HCT116 (cell line): ENCODE results near the gene CENPP. TPM values are rescaled to one million over a fixed set of nuclear protein-coding genes. Genes with fewer than 3 reads are reported as not detected.

Experiments
- ATAC-seq: fragments of 200-7000 bp; cut with Tn5 transposase; 2 replicates; pipeline ENCODE4 v1.9.1; 2020; ENCODE audit warnings: mild to moderate bottlenecking, moderate library complexity
- BruUV-seq: library from RNA; stranded (reverse); fragments of 400-500 nt; replicated peaks from 2 replicates; lab custom pipeline; 2021; lab: Mats Ljungman, UMichigan
- CTCF ChIA-PET: fragments of 300-600 bp; sonication (Branson Sonifier 250); formaldehyde crosslinking; loops from one replicate; lab custom pipeline; 2021; ENCODE audit warnings: antibody characterized with exemption; lab: Charles Lee
- POLR2A ChIA-PET: fragments of 300-600, 350-600 bp; sonication (Branson Sonifier 250); formaldehyde crosslinking; loops from one replicate; lab custom pipeline; 2021; ENCODE audit warnings: antibody characterized with exemption; lab: Charles Lee
- RAD21 ChIA-PET, 2 experiments: fragments of 300-600 bp; sonication (Branson Sonifier 250); formaldehyde crosslinking; loops; one replicate each; lab custom pipeline; 2023; ENCODE audit warnings: low total read pairs in 2 of 2; ENCODE audit not compliant: uncharacterized antibody in 2 of 2, unreplicated experiment in 2 of 2, low non-redundant PET in 1 of 2; lab: Charles Lee
- DNase-seq: peaks from one replicate; pipeline ENCODE4 v3.0.0-alpha.2; 2010; ENCODE audit warnings: low read depth, low spot score
- H2AFZ ChIP-seq: fragments of 200-600 bp; shearing (Covaris generic), sonication (generic); 2 replicates; pipeline ENCODE4 v1.6.1; 2017; ENCODE audit warnings: low read depth, mixed run types, mixed read lengths, antibody characterized with exemption, low read length; ENCODE audit not compliant: poor library complexity, severe bottlenecking
- H3K27ac ChIP-seq: 2 replicates; pipeline ENCODE4 v1.5.1; 2012; ENCODE audit warnings: low read depth, low read length
- H3K27me3 ChIP-seq: fragments of 200-600 bp; sonication (generic); 2 replicates; pipeline ENCODE4 v1.6.1; 2016; ENCODE audit warnings: mixed run types, low read length, mixed read lengths; ENCODE audit not compliant: insufficient read depth
- H3K36me3 ChIP-seq, 2 experiments: fragments of 200-500 bp in 1 of 2; fragments of 200-600 bp in 1 of 2; sonication (Bioruptor generic) in 1 of 2; sonication (generic) in 1 of 2; 2 replicates each; pipeline versions ENCODE4 v1.5.1 to v1.6.1; 2014 to 2016; ENCODE audit warnings: low read length in 2 of 2, inconsistent platforms in 1 of 2, mixed read lengths in 1 of 2, mixed run types in 1 of 2; ENCODE audit not compliant: insufficient read depth in 2 of 2, control insufficient read depth in 1 of 2
- H3K4me1 ChIP-seq, 2 experiments: fragments of 200-600 bp in 1 of 2; sonication (generic) in 1 of 2; 2 replicates each; pipeline versions ENCODE4 v1.5.1 to v1.6.1; 2012 to 2017; ENCODE audit warnings: low read length in 2 of 2, inconsistent platforms in 1 of 2, mild to moderate bottlenecking in 1 of 2, mixed read lengths in 1 of 2, mixed run types in 1 of 2, moderate library complexity in 1 of 2; ENCODE audit not compliant: insufficient read depth in 2 of 2, control insufficient read depth in 1 of 2
- H3K4me2 ChIP-seq: fragments of 200-600 bp; sonication (generic); 2 replicates; pipeline ENCODE4 v1.6.1; 2017; ENCODE audit warnings: mixed run types, low read length, mixed read lengths
- H3K4me3 ChIP-seq, 2 experiments: fragments of 200-600 bp in 1 of 2; sonication (generic) in 1 of 2; replicated peaks in 1 of 2; 2 replicates each; pipeline ENCODE4 v1.5.1; 2011 to 2016; ENCODE audit warnings: low read length in 2 of 2, control low read depth in 1 of 2, low read depth in 1 of 2, mild to moderate bottlenecking in 1 of 2, mixed read lengths in 1 of 2, mixed run types in 1 of 2
- H3K79me2 ChIP-seq: fragments of 200-600 bp; sonication (generic); 2 replicates; pipeline ENCODE4 v1.6.1; 2017; ENCODE audit warnings: mild to moderate bottlenecking, mixed run types, low read length, moderate library complexity, mixed read lengths; ENCODE audit not compliant: insufficient read depth
- H3K9ac ChIP-seq: fragments of 200-600 bp; sonication (generic); 2 replicates; pipeline ENCODE4 v1.6.1; 2016; ENCODE audit warnings: low read length, mixed read lengths
- H3K9me2 ChIP-seq: fragments of 200-600 bp; sonication (generic), shearing (Covaris generic); 2 replicates; pipeline ENCODE4 v1.6.1; 2017; ENCODE audit warnings: mixed run types, mild to moderate bottlenecking, moderate library complexity; ENCODE audit not compliant: insufficient read depth
- H3K9me3 ChIP-seq, 2 experiments: fragments of 200-500 bp in 1 of 2; fragments of 200-600 bp in 1 of 2; sonication (Bioruptor generic) in 1 of 2; sonication (generic) in 1 of 2; 2 replicates each; pipeline ENCODE4 v1.6.1; 2014 to 2017; ENCODE audit warnings: low read length in 2 of 2, mixed read lengths in 2 of 2, inconsistent platforms in 1 of 2, low read depth in 1 of 2, mild to moderate bottlenecking in 1 of 2, mixed run types in 1 of 2, moderate library complexity in 1 of 2; ENCODE audit not compliant: control insufficient read depth in 1 of 2, insufficient read depth in 1 of 2
- H4K20me1 ChIP-seq: fragments of 200-600 bp; sonication (generic), shearing (Covaris generic); 2 replicates; pipeline ENCODE4 v1.6.1; 2017; ENCODE audit warnings: mixed run types, mild to moderate bottlenecking, moderate library complexity; ENCODE audit not compliant: insufficient read depth
- CEBPB ChIP-seq: IDR thresholded peaks from 2 replicates; pipeline ENCODE4 v1.6.1; 2012; ENCODE audit warnings: low read depth
- EZH2 ChIP-seq: fragments of 200-600 bp; sonication (generic); IDR thresholded peaks from 2 replicates; pipeline ENCODE4 v1.6.1; 2017; ENCODE audit warnings: antibody characterized with exemption, mixed run types
- FOSL1 ChIP-seq: IDR thresholded peaks from 2 replicates; pipeline ENCODE4 v1.6.1; 2012; ENCODE audit warnings: low read depth
- ZFX ChIP-seq: fragments of 450-650 bp; IDR thresholded peaks from 2 replicates; pipeline ENCODE4 v1.6.1; 2017
- intact Hi-C: fragments of 100-400 bp; cut with micrococcal nuclease; formaldehyde crosslinking; loops from 2 replicates; pipeline ENCODE4 v1.10.0; 2022
- total RNA-seq: library from RNA; stranded (reverse); gene quantifications from one replicate; pipeline ENCODE4 v1.2.1, GENCODE V29; 2021; ENCODE audit not compliant: unreplicated experiment
- TF ChIP-seq, protein P1 (sequence below), 3 experiments: fragments of 200-600 bp in 1 of 3; sonication (generic) in 1 of 3; IDR thresholded peaks in 2 of 3; conservative IDR thresholded peaks in 1 of 3; 2 replicates each; pipeline ENCODE4 v1.5.1; 2012 to 2017; ENCODE audit warnings: low read depth in 2 of 3, low read length in 2 of 3, antibody characterized with exemption in 1 of 3, borderline replicate concordance in 1 of 3, control low read depth in 1 of 3, mild to moderate bottlenecking in 1 of 3, mixed read lengths in 1 of 3, mixed run types in 1 of 3, moderate library complexity in 1 of 3; ENCODE audit not compliant: insufficient read depth in 1 of 3
- TF ChIP-seq, protein P2 (sequence below): IDR thresholded peaks from 2 replicates; pipeline ENCODE4 v1.6.1; 2012; ENCODE audit warnings: low read depth

Gene CENPP
- total RNA-seq, 1 experiment from 2014 or later, result 7.0 TPM

GRCh38 chr9:92598382-92598781 is 272.6 kb downstream of the CENPP start:
- ChIA-PET RAD21 (no interaction called here), CTCF (no interaction called here), POLR2A (no interaction called here)
- no peaks in the 10 kb centered on the region for H3K79me2 ChIP-seq
- no peaks in the 10 kb centered on the region for H3K9me3 ChIP-seq
- no peak overlapping the region for H3K9ac ChIP-seq
- H3K9me2 ChIP-seq, result no peaks in the 10 kb centered on the region
- H4K20me1 ChIP-seq, result no peaks in the 10 kb centered on the region
- H3K27ac ChIP-seq, result no peak overlapping the region
- H3K36me3 ChIP-seq, result no peaks in the 10 kb centered on the region
- H3K4me2 ChIP-seq, result no peak overlapping the region
- H3K4me1 ChIP-seq, result no peaks in the 10 kb centered on the region
- H3K27me3 ChIP-seq, result no peaks in the 10 kb centered on the region
- DNase-seq (no peak), ATAC-seq (no peak)
- intact Hi-C loops, result no loop called here
- BruUV-seq, result no TSS peak
- H3K4me3 ChIP-seq, result no peak overlapping the region
- no peak for TF ChIP-seq CEBPB
- TF ChIP-seq EZH2, result no peak
- TF ChIP-seq FOSL1, result no peak
- TF ChIP-seq, protein P1, sequence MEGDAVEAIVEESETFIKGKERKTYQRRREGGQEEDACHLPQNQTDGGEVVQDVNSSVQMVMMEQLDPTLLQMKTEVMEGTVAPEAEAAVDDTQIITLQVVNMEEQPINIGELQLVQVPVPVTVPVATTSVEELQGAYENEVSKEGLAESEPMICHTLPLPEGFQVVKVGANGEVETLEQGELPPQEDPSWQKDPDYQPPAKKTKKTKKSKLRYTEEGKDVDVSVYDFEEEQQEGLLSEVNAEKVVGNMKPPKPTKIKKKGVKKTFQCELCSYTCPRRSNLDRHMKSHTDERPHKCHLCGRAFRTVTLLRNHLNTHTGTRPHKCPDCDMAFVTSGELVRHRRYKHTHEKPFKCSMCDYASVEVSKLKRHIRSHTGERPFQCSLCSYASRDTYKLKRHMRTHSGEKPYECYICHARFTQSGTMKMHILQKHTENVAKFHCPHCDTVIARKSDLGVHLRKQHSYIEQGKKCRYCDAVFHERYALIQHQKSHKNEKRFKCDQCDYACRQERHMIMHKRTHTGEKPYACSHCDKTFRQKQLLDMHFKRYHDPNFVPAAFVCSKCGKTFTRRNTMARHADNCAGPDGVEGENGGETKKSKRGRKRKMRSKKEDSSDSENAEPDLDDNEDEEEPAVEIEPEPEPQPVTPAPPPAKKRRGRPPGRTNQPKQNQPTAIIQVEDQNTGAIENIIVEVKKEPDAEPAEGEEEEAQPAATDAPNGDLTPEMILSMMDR (IDR thresholded peaks at IDR 0.05 in 2 of 3, conservative IDR thresholded peaks at IDR 0.05 in 1 of 3; ENCODE audit: borderline replicate concordance in 1 of 3, insufficient read depth in 1 of 3, low read depth in 2 of 3, low read length in 2 of 3), result no peak
- no peak for TF ChIP-seq ZFX
- TF ChIP-seq, protein P2, sequence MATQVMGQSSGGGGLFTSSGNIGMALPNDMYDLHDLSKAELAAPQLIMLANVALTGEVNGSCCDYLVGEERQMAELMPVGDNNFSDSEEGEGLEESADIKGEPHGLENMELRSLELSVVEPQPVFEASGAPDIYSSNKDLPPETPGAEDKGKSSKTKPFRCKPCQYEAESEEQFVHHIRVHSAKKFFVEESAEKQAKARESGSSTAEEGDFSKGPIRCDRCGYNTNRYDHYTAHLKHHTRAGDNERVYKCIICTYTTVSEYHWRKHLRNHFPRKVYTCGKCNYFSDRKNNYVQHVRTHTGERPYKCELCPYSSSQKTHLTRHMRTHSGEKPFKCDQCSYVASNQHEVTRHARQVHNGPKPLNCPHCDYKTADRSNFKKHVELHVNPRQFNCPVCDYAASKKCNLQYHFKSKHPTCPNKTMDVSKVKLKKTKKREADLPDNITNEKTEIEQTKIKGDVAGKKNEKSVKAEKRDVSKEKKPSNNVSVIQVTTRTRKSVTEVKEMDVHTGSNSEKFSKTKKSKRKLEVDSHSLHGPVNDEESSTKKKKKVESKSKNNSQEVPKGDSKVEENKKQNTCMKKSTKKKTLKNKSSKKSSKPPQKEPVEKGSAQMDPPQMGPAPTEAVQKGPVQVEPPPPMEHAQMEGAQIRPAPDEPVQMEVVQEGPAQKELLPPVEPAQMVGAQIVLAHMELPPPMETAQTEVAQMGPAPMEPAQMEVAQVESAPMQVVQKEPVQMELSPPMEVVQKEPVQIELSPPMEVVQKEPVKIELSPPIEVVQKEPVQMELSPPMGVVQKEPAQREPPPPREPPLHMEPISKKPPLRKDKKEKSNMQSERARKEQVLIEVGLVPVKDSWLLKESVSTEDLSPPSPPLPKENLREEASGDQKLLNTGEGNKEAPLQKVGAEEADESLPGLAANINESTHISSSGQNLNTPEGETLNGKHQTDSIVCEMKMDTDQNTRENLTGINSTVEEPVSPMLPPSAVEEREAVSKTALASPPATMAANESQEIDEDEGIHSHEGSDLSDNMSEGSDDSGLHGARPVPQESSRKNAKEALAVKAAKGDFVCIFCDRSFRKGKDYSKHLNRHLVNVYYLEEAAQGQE, result no peak
- H2AFZ ChIP-seq, result no peak overlapping the region
